HEK293 (cell line): Measurements from ENCODE around the gene NUP85.
"Not testable (repeated sequence)": the region's sequence is repeated elsewhere in the genome, so short reads cannot be mapped to it uniquely, and the experiment has no call there.

Source experiments
- CTCF ChIP-seq: fragments of 450-650 bp; formaldehyde crosslinking; IDR thresholded peaks from 2 replicates; pipeline ENCODE4 v1.5.1; 2016; ENCODE audit warnings: missing biosample characterization, missing genetic modification characterization
- HOXA7 ChIP-seq: sonication (generic); formaldehyde crosslinking; IDR thresholded peaks from 2 replicates; pipeline ENCODE4 v1.8.1; 2022; ENCODE audit warnings: missing genetic modification reagents, borderline replicate concordance
- ZBTB11 ChIP-seq: fragments of 450-650 bp; formaldehyde crosslinking; conservative IDR thresholded peaks from 2 replicates; pipeline ENCODE4 v1.5.1; 2016; ENCODE audit warnings: low read depth, missing biosample characterization, missing genetic modification characterization
- ZFP37 ChIP-seq: fragments of 450-650 bp; formaldehyde crosslinking; IDR thresholded peaks from 2 replicates; pipeline ENCODE4 v1.5.1; 2016; ENCODE audit warnings: missing biosample characterization, missing genetic modification characterization
- ZNF274 ChIP-seq, 2 experiments: fragments of 200-500 bp in 1 of 2; fragments of 450-650 bp in 1 of 2; sonication (Bioruptor generic) in 1 of 2; formaldehyde crosslinking in 1 of 2; IDR thresholded peaks; 2 replicates each; pipeline versions ENCODE4 v1.5.1 to v1.6.1; 2014 to 2016; ENCODE audit warnings: borderline replicate concordance in 1 of 2, inconsistent platforms in 1 of 2, low read length in 1 of 2, missing biosample characterization in 1 of 2, missing genetic modification characterization in 1 of 2
- ZNF433 ChIP-seq: fragments of 450-650 bp; formaldehyde crosslinking; IDR thresholded peaks from 2 replicates; pipeline ENCODE4 v1.5.1; 2016; ENCODE audit warnings: missing biosample characterization, missing genetic modification characterization, low read depth
- ZNF777 ChIP-seq: fragments of 450-650 bp; formaldehyde crosslinking; IDR thresholded peaks from 2 replicates; pipeline ENCODE4 v1.5.1; 2017; ENCODE audit warnings: missing biosample characterization, missing genetic modification characterization, borderline replicate concordance
- TF ChIP-seq, protein P1 (sequence below): fragments of 450-650 bp; formaldehyde crosslinking; IDR thresholded peaks from 2 replicates; pipeline ENCODE4 v1.5.1; 2016; ENCODE audit warnings: missing biosample characterization, missing genetic modification characterization
- TF ChIP-seq, protein P2 (sequence below): sonication (generic); formaldehyde crosslinking; IDR thresholded peaks from 2 replicates; pipeline ENCODE4 v1.8.1; 2022; ENCODE audit warnings: mild to moderate bottlenecking, moderate library complexity, missing genetic modification reagents

GRCh38 chr17:75164606-75165005, 40.9 kb upstream of the NUP85 start:
- TF ChIP-seq ZNF777 (tag by site-specific recombination); ZNF433 (tag by site-specific recombination); ZBTB11 (tag by site-specific recombination); CTCF (tag by site-specific recombination); HOXA7 (CRISPR knock-in tag); ZFP37 (tag by site-specific recombination); ZNF274 (IDR thresholded peaks at IDR 0.05; ENCODE audit: low read length); ZNF274 (tag by site-specific recombination; IDR thresholded peaks at IDR 0.05; ENCODE audit: borderline replicate concordance): not testable (repeated sequence)
- TF ChIP-seq, protein P1, sequence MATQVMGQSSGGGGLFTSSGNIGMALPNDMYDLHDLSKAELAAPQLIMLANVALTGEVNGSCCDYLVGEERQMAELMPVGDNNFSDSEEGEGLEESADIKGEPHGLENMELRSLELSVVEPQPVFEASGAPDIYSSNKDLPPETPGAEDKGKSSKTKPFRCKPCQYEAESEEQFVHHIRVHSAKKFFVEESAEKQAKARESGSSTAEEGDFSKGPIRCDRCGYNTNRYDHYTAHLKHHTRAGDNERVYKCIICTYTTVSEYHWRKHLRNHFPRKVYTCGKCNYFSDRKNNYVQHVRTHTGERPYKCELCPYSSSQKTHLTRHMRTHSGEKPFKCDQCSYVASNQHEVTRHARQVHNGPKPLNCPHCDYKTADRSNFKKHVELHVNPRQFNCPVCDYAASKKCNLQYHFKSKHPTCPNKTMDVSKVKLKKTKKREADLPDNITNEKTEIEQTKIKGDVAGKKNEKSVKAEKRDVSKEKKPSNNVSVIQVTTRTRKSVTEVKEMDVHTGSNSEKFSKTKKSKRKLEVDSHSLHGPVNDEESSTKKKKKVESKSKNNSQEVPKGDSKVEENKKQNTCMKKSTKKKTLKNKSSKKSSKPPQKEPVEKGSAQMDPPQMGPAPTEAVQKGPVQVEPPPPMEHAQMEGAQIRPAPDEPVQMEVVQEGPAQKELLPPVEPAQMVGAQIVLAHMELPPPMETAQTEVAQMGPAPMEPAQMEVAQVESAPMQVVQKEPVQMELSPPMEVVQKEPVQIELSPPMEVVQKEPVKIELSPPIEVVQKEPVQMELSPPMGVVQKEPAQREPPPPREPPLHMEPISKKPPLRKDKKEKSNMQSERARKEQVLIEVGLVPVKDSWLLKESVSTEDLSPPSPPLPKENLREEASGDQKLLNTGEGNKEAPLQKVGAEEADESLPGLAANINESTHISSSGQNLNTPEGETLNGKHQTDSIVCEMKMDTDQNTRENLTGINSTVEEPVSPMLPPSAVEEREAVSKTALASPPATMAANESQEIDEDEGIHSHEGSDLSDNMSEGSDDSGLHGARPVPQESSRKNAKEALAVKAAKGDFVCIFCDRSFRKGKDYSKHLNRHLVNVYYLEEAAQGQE (tag by site-specific recombination) = not testable (repeated sequence)
- TF ChIP-seq, protein P2, sequence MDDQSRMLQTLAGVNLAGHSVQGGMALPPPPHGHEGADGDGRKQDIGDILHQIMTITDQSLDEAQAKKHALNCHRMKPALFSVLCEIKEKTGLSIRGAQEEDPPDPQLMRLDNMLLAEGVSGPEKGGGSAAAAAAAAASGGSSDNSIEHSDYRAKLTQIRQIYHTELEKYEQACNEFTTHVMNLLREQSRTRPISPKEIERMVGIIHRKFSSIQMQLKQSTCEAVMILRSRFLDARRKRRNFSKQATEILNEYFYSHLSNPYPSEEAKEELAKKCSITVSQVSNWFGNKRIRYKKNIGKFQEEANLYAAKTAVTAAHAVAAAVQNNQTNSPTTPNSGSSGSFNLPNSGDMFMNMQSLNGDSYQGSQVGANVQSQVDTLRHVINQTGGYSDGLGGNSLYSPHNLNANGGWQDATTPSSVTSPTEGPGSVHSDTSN (CRISPR knock-in tag) = not testable (repeated sequence)
